T-helper 2 cell (primary cell): ENCODE data around the gene AGAP3.

Source experiments
- DNase-seq, 5 experiments: peaks; one replicate each; pipeline versions ENCODE4 v3.0.0 to v3.0.0-alpha.2; 2012 to 2022

AGAP3 gene

DNA sequence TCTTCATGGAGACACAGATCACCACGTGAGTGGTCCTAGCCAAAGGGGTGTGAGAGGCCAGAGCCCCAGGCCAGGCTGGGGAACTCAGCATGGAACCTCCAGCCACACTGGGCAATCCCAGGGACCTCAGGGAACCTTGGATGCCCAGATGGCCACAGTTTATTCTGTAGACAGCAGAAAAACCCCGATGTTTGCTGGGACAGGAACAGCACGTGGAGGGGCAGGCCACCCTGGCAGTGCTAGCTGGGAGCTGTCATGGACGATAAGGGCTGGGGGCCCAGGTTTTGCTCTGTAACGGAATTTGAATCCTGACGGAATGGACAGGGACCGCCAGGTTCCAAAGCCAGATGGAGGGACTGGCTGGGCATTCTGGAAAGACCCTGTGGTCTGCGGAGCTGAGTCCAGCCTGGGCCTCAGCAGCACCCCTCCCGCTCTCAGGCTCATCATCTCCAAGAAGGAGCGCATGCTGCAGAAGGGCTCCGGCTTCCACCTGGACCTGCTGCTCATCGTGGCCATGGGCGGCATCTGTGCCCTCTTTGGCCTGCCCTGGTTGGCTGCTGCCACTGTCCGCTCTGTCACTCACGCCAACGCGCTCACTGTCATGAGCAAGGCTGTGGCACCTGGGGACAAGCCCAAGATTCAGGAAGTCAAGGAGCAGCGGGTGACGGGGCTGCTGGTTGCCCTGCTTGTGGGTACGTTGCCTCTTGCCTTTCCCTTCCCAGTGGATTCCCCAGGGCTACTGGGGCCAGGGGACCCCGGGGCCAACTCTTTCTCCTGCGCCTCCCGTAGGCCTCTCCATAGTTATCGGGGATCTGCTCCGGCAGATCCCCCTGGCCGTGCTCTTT lies 11.2 kb upstream of the AGAP3 start:
- DNase-seq: no peak

- no peak for DNase-seq
Observed at GRCh38 chr7:151075662-151075971, 10.7 kb upstream of the AGAP3 start.

- no peak for DNase-seq
Observed at GRCh38 chr7:151075978-151076426, 10.3 kb upstream of the AGAP3 start.

- DNase-seq: no peak
Observed at GRCh38 chr7:151076863-151077704, 9.2 kb upstream of the AGAP3 start.

DNA sequence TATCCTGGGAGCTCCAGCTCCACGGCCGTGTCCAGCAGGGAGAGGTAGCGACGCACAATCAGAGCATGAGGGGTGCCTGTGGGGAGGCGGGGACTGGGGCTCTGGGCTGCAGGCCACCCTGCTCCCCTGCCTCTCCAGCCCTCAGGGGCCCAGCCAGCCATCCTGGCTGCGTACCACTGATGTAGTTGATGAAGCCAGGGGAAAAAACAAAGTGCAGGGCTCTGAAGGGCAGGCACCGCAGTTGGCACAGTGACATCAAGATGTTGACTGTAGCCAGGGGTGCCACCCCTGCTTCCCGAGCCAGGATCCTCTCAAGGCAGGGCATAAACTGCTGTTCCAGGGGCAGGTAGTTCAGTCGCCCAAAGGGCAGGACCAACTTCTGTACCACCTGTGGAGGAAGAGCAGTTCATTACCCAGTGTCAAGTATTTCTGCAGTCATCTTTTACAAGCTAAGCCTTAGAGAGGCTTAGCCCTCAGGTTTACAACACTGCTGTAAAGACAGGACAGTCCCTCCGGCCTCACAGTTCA lies 8.5 kb upstream of the AGAP3 start:
- no peak for DNase-seq

- DNase-seq: no peak
Observed at GRCh38 chr7:151078233-151079040, 7.8 kb upstream of the AGAP3 start.

DNA sequence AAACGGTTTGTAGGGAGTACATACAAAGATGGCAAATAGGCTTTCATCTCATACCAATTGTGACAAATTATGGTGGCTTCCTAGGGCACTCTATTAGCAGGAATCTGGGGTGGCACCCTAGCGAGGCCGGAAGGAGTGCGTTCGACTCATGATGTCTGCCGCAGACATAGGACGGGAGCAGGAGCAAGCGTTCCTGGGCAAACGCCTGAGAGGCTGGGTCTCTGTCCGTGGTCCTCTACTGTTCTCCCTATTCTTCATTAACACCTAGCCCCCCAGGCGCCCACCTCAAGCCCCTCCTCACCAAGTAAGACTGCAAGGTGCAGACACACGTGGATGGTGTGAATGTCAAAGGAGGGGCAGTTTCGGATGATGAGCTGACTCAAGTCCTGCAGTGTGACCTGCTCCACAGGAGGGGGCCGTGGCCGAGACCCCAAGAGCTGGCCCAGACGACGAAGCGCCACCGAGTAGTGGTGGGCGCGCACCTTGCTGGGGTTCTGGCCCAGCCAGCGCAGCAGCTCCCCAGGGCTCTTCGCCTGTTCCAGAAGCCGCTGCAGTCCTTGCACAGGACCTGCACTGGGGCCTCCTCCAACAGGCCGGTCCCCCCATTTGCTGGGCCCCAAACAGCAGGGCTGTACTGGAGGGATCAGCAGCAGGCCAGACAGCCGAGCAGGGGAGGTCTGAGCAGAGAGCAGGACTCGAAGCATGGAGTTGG lies 6.9 kb upstream of the AGAP3 start:
- no peak for DNase-seq

DNA sequence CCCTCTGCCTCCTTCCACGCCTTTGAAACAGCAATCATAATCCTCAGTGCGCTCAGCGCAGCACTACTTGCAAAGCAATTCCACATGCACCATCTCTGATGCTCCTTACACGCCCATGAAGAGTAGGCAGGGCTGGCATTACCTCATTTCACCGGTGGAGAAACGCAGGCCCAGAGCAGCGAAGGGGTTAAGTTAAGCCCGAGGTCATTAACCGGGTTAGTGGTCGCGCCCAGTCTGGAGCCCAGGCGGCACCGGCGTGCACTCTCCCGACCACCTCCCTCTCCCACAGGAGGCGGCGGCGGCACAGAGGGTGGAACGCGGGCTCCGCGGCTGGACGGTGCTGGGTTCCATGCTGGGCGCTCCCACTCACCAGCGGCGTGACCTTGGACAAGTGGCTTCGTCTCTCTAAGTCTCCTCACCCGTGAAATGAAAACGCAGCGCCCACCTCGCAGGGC lies 6.2 kb upstream of the AGAP3 start:
- DNase-seq: peak in 1 of 5 experiments; percentile 33

- peak; percentile 72 to 94 (median 86) for DNase-seq
Observed at GRCh38 chr7:151080522-151081169, 5.6 kb upstream of the AGAP3 start, which contains the start of gene FASTK. Gene FASTK, minus strand, starts transcription at chr7:151080809. Its CDS starts 43 bp downstream, at chr7:151080766.

GRCh38 chr7:151081170-151082101 lies 4.8 kb upstream of the AGAP3 start:
- no peak for DNase-seq

- no peak for DNase-seq
Observed at GRCh38 chr7:151082141-151083070, 3.9 kb upstream of the AGAP3 start.

DNA sequence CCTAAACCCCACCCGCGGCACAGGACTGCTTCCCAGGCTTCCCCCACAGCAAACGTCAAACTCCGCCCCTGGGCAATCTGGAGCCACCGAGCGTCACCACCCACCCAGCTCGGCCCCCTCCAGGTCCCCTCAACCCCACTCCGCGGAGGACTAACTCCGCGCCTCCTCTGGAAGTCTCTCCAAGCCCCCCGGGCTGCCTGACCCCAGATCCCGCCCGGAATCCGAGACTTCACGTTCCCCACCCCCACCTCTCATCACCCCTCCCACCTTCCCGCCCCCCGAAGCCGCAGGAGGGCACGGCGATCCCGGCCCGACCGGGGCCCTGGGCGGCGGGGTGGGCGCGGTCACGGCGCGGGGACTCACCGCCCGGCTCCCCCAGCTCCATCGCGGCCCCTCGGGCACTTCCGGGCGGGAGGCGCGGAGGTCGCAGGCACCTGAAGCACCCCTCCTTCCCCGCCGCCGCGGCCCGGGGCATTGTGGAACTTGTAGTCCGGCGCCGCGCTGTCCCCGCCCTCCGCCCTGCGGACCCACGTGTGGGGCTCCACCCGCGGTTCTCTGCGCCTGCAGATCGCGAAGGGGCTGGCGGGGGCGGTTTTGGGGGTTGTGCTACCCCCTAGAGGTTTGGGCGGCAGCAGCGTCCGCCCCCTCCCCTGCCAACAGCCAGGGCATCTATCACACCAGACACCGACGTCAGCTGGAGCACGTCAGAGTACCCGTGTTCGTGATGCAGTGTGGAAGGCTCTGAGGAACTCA lies 3.0 kb upstream of the AGAP3 start, which contains the start of gene TMUB1:
Gene TMUB1, minus strand, starts transcription at position 423 of the 753 bp plus-strand sequence. CDS start 930 bp downstream, outside the sequence.
- DNase-seq: peak; percentile 73 to 90 (median 87)

- no peak for DNase-seq
Observed at GRCh38 chr7:151083824-151084160, 2.5 kb upstream of the AGAP3 start.

DNA sequence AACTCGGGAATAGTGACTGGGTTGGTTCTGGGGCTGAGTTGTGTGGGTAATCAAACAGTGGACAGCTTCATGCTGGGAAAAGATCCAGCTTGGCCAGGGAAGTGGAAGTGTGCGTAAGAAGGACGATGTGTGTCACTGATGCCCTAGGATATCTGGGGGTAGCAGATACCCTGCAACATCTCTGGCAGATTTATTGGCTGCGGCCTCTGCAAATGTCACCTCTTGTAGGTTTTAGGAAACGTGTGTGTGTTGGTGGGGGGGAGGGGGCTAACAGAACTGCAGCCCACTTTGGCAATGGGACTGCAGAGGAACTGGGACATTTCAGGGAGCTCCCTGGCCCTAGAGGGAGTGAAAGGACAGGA lies 965 bp upstream of the AGAP3 start:
- DNase-seq: no peak

- DNase-seq: peak in 2 of 5 experiments; percentile 14 to 55
Observed at GRCh38 chr7:151086802-151087244, 548 bp downstream of the AGAP3 start.

DNA sequence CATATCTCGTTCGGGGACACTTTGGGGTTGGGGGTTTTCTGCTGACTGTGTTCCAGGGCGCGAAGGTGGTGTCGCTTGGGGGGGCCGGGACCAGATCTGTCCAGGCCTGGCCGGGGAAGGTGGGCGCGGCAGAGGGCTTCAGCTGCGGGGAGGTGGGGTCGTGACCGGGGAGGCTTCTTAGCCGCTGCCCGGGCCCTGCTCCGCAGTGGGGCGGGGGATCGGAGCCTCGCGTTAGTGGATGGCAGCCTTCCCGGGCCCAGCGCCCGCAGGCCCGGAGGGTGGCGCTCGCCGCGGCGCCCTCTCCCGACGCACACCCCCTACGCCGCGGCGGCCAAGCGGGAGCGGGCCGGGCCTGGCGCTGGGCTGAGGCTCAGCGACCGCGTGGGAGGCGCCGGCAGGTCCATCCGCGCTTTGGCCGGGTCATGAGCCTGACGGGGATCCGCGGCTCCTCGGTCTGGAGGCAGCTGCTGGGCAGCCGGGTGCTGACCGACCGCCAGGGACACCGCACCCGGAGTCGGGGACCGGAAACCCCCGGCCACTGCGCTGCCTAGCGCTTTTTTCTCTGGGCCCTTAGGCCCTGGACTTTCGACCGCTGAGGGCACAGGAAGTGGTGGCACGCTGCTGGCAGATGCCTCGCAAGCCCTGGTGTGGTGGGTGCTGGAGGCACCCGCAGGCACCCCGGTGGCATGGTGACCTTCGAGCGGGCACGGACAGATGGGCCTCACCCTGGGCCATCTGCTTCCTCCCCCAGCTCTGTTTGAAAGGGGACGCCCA lies 1.2 kb downstream of the AGAP3 start:
- peak in 3 of 5 experiments; percentile 26 to 54 (median 27) for DNase-seq
